GM12801 (cell line): ENCODE measurements around the gene CAPN3.

Source experiments
- CTCF ChIP-seq: IDR thresholded peaks from one replicate; pipeline ENCODE4 v1.5.1; 2011; ENCODE audit warnings: control low read depth; ENCODE audit not compliant: insufficient read length; ENCODE audit errors: extremely low read depth

CAPN3 gene

GRCh38 chr15:42331235-42331634 is 28.1 kb upstream of the CAPN3 start:
- no peak for TF ChIP-seq CTCF

- TF ChIP-seq CTCF = no peak
Observed at GRCh38 chr15:42332331-42332730, 27.0 kb upstream of the CAPN3 start.

- TF ChIP-seq CTCF = no peak
Observed at GRCh38 chr15:42335074-42335473, 24.2 kb upstream of the CAPN3 start.

GRCh38 chr15:42338500-42338899 is 20.8 kb upstream of the CAPN3 start:
- TF ChIP-seq CTCF = no peak

- TF ChIP-seq CTCF = no peak
Observed at GRCh38 chr15:42343596-42344232, 15.6 kb upstream of the CAPN3 start.

GRCh38 chr15:42344763-42345162 is 14.5 kb upstream of the CAPN3 start:
- TF ChIP-seq CTCF = no peak

- no peak for TF ChIP-seq CTCF
Observed at GRCh38 chr15:42345504-42345903, 13.8 kb upstream of the CAPN3 start.
